ENCODE data around the gene CD55. TPM values are rescaled to one million over a fixed set of nuclear protein-coding genes. Genes with fewer than 3 reads are reported as not detected.

CD55 gene
- total RNA-seq, 1 donor from 2014 or later: 60.4 TPM

DNA sequence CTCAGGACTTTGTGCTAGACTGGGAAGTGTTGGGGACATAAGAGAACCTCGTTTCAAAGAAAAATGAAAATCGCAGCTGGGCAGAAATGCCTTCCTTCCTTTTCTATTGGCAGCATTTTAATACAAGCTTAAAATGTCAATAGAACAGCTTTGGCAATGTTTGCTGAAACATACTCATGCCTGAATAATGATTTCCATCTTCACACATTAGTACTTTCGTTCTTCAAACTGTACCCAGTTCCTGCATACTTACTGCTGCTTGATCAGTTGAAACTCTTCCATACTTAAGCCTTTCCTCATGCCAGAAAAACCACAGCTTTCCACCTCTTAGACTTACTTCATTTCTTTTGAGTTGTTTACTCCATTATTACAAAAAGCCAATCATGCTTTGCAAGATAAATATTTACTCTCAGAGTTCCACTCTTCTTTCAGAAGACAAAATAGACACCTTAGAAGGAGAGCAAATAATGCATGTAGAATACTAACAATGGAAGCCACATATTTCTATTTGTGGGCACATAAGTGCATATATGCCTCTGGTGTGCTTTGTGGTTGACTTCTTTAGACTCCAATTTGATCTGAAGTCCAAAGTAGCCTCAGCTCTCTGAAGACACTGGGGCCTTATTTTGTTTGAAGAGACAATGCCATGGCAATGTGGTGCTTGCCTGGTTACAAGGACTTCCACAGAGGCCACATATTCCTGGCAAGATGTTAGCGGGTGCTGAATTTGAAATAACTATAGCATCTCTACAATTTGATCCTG is 22.7 kb upstream of the CD55 start:
- Histone ChIP-seq H3K9me3 (replicated peaks) (no peaks in the 10 kb centered on the region), H3K4me1 (peaks cover 23% of the 10 kb centered on the region), H3K4me3 (no peak overlapping the region), H3K36me3 (no peaks in the 10 kb centered on the region), H3K27ac (replicated peaks) (peak overlapping the region; percentile 29), H3K27me3 (ENCODE audit: low read depth) (no peaks in the 10 kb centered on the region)
- intact Hi-C loops (cut with micrococcal nuclease): no loop called here
- no peak for DNase-seq
- no peak for TF ChIP-seq CTCF (IDR thresholded peaks at IDR 0.05; ENCODE audit: borderline replicate concordance)

DNA sequence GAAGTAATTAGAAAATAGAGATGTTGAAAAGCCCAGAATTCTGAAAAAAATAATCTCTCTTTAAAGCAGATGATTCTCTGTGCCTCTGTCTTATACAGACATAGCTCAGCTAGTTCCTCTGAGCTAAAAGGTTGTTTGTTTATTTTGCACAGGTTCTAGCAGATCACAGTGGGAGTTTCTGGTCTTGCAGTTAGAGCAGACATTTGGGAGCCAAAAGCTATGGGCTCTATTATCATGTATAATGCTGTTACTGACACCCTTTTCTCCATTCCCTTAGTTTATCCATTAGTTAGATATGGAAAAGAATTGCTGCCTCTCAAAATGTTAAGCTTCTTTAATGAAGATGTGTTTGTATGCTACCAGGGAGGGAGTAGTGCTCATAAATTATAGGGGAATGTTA is 20.5 kb upstream of the CD55 start:
- intact Hi-C loops (cut with micrococcal nuclease): no loop called here
- no peaks in the 10 kb centered on the region for H3K36me3 ChIP-seq
- TF ChIP-seq CTCF (IDR thresholded peaks at IDR 0.05; ENCODE audit: borderline replicate concordance): no peak
- H3K9me3 ChIP-seq (replicated peaks): no peaks in the 10 kb centered on the region
- H3K27me3 ChIP-seq (ENCODE audit: low read depth): no peaks in the 10 kb centered on the region
- peaks cover 23% of the 10 kb centered on the region for H3K4me1 ChIP-seq
- DNase-seq: no peak
- no peak overlapping the region for H3K4me3 ChIP-seq
- no peak overlapping the region for H3K27ac ChIP-seq (replicated peaks)

- DNase-seq: no peak
- no peak for TF ChIP-seq CTCF (IDR thresholded peaks at IDR 0.05; ENCODE audit: borderline replicate concordance)
- intact Hi-C loops (cut with micrococcal nuclease): no loop called here
- Histone ChIP-seq H3K27ac (replicated peaks) (no peak overlapping the region), H3K9me3 (replicated peaks) (no peaks in the 10 kb centered on the region), H3K27me3 (ENCODE audit: low read depth) (no peaks in the 10 kb centered on the region), H3K4me1 (peaks cover 23% of the 10 kb centered on the region), H3K36me3 (no peaks in the 10 kb centered on the region), H3K4me3 (no peak overlapping the region)
Observed at GRCh38 chr1:207302618-207303393, 18.7 kb upstream of the CD55 start.

GRCh38 chr1:207304710-207305488 is 16.6 kb upstream of the CD55 start:
- H3K36me3 ChIP-seq: no peaks in the 10 kb centered on the region
- no peak overlapping the region for H3K27ac ChIP-seq (replicated peaks)
- H3K9me3 ChIP-seq (replicated peaks): no peaks in the 10 kb centered on the region
- no peaks in the 10 kb centered on the region for H3K27me3 ChIP-seq (ENCODE audit: low read depth)
- no peak overlapping the region for H3K4me3 ChIP-seq
- DNase-seq: no peak
- TF ChIP-seq CTCF (IDR thresholded peaks at IDR 0.05; ENCODE audit: borderline replicate concordance): no peak
- intact Hi-C loops (cut with micrococcal nuclease): no loop called here
- H3K4me1 ChIP-seq: peaks cover 22% of the 10 kb centered on the region

DNA sequence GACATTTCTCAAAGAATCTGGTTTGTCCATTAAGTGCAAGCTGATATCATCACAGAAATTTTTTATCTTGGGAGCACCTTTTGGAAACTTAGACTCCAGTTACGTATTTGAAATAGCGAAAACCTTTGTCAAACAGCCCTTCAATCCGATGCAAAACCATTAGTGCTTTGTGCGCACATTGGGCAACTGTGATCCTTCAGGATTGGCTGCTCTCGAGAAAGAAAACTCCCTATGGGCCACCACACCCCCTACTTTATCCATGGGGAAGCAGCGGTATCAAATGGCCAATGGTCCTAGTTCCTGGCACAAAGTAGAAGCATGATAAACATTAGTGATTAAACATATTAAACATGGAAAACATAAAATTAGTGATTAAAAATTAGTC is 16.0 kb upstream of the CD55 start:
- no peak for DNase-seq
- intact Hi-C loops (cut with micrococcal nuclease): no loop called here
- Histone ChIP-seq H3K27me3 (ENCODE audit: low read depth) (no peaks in the 10 kb centered on the region), H3K4me3 (no peak overlapping the region), H3K36me3 (no peaks in the 10 kb centered on the region), H3K27ac (replicated peaks) (no peak overlapping the region), H3K9me3 (replicated peaks) (no peaks in the 10 kb centered on the region), H3K4me1 (peaks cover 28% of the 10 kb centered on the region)
- TF ChIP-seq CTCF (IDR thresholded peaks at IDR 0.05; ENCODE audit: borderline replicate concordance): no peak
